CD4-positive, alpha-beta T cell (primary cell): ENCODE data around the gene B3GALT5. TPM values are rescaled to one million over a fixed set of nuclear protein-coding genes. Genes with fewer than 3 reads are reported as not detected.
"Not testable (repeated sequence)": the region's sequence is repeated elsewhere in the genome, so short reads cannot be mapped to it uniquely, and the experiment has no call there.

Experiments
- ATAC-seq: fragments of 200-7000 bp; cut with Tn5 transposase; one replicate; pipeline ENCODE4 v1.10.0; 2022; ENCODE audit warnings: mild to moderate bottlenecking; ENCODE audit not compliant: poor library complexity
- CTCF ChIA-PET: fragments of 350-600 bp; sonication (Branson Sonifier 250); formaldehyde crosslinking; loops from one replicate; lab custom pipeline; 2021; ENCODE audit warnings: antibody characterized with exemption, inconsistent platforms; lab: Charles Lee
- POLR2A ChIA-PET: fragments of 350-600 bp; sonication (Branson Sonifier 250); formaldehyde crosslinking; loops from one replicate; lab custom pipeline; 2021; ENCODE audit warnings: antibody characterized with exemption, inconsistent platforms; lab: Charles Lee
- DNase-seq, 14 experiments: peaks; one replicate each; pipeline ENCODE4 v3.0.0-alpha.2; 2013 to 2020; ENCODE audit warnings: mixed read lengths in 2 of 14
- H3K27ac ChIP-seq, 2 donors: one replicate each; pipeline versions ENCODE4 v1.5.1 to v1.7.0; 2013; ENCODE audit warnings: low read length in 2 of 2, low read depth in 1 of 2, mild to moderate bottlenecking in 1 of 2
- H3K27me3 ChIP-seq, 2 experiments: 1 replicate in 1 of 2; 2 replicates in 1 of 2; pipeline versions ENCODE4 v1.6.1 to v1.7.0; 2013; ENCODE audit warnings: low read length in 2 of 2, control low read depth in 1 of 2, mild to moderate bottlenecking in 1 of 2, moderate library complexity in 1 of 2; ENCODE audit not compliant: insufficient read depth in 2 of 2, control insufficient read depth in 1 of 2
- H3K36me3 ChIP-seq: one replicate; pipeline ENCODE4 v1.6.1; 2013; ENCODE audit warnings: low read length, control low read depth; ENCODE audit not compliant: insufficient read depth
- H3K4me1 ChIP-seq: one replicate; pipeline ENCODE4 v1.6.1; 2013; ENCODE audit warnings: low read length, control low read depth; ENCODE audit not compliant: insufficient read depth
- H3K4me3 ChIP-seq: one replicate; pipeline ENCODE4 v1.5.1; 2013; ENCODE audit warnings: mild to moderate bottlenecking, low read length, moderate library complexity
- H3K9me3 ChIP-seq, 2 experiments: 1 replicate in 1 of 2; 2 replicates in 1 of 2; pipeline versions ENCODE4 v1.6.1 to v1.7.0; 2013; ENCODE audit warnings: low read length in 2 of 2, mild to moderate bottlenecking in 2 of 2, control low read depth in 1 of 2, moderate library complexity in 1 of 2; ENCODE audit not compliant: control insufficient read depth in 1 of 2, insufficient read depth in 1 of 2
- H3K27ac Mint-ChIP-seq: one replicate; pipeline ENCODE4 v1.8.0; 2020; ENCODE audit warnings: mixed read lengths
- H3K27me3 Mint-ChIP-seq: one replicate; pipeline ENCODE4 v1.8.0; 2021; ENCODE audit warnings: mixed read lengths
- H3K36me3 Mint-ChIP-seq: one replicate; pipeline ENCODE4 v1.8.0; 2021; ENCODE audit warnings: low read depth, mixed read lengths
- H3K4me1 Mint-ChIP-seq: one replicate; pipeline ENCODE4 v1.8.0; 2021; ENCODE audit warnings: low read depth, mixed read lengths
- H3K4me3 Mint-ChIP-seq: one replicate; pipeline ENCODE4 v1.8.0; 2020; ENCODE audit warnings: mild to moderate bottlenecking, mixed read lengths
- H3K9me3 Mint-ChIP-seq: one replicate; pipeline ENCODE4 v1.8.0; 2020; ENCODE audit warnings: mixed read lengths
- intact Hi-C, 2 experiments: fragments of 100-400 bp; cut with DNase I in 1 of 2; cut with micrococcal nuclease in 1 of 2; formaldehyde crosslinking; loops; one replicate each; pipeline versions ENCODE4 v1.15.1 to v1.9.0; 2023 to 2025; cut with DNase I, micrococcal nuclease
- total RNA-seq, 174 experiments: library from RNA in 2 of 174; stranded (reverse) in 2 of 174; gene quantifications; one replicate each; pipeline ENCODE4 v1.2.3 and lab custom pipeline; 2021 to 2026
- TF ChIP-seq, protein P1 (sequence below): fragments of 200-600 bp; IDR thresholded peaks from one replicate; pipeline ENCODE4 v1.8.0; 2022; ENCODE audit warnings: antibody characterized with exemption, mild to moderate bottlenecking

Gene B3GALT5
- total RNA-seq, 2 experiments from 2014 or later = not detected

DNA sequence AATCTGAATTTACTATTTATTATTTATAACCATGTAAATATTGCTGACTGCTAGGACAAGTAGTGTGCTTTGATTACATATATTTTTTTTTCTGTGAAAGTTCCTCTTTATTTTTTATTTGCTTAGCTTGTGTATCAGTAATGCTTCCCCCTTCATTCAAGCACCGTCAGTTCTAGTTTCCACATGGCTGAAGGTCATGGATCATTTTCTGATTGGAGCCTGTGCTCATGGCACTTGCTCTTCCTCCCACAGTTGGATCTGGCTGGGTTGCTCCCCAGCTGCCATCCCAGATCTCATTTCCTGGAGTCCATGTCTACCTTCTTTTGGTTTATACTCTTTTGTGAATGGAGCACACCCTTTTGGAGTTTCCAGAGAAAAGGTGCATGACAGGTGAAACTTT, 75.3 kb downstream of the B3GALT5 start:
- intact Hi-C loops = no loop called here
- H3K9me3 ChIP-seq = no peaks in the 10 kb centered on the region
- ChIA-PET POLR2A (no interaction called here), CTCF (no interaction called here)
- TF ChIP-seq, protein P1, sequence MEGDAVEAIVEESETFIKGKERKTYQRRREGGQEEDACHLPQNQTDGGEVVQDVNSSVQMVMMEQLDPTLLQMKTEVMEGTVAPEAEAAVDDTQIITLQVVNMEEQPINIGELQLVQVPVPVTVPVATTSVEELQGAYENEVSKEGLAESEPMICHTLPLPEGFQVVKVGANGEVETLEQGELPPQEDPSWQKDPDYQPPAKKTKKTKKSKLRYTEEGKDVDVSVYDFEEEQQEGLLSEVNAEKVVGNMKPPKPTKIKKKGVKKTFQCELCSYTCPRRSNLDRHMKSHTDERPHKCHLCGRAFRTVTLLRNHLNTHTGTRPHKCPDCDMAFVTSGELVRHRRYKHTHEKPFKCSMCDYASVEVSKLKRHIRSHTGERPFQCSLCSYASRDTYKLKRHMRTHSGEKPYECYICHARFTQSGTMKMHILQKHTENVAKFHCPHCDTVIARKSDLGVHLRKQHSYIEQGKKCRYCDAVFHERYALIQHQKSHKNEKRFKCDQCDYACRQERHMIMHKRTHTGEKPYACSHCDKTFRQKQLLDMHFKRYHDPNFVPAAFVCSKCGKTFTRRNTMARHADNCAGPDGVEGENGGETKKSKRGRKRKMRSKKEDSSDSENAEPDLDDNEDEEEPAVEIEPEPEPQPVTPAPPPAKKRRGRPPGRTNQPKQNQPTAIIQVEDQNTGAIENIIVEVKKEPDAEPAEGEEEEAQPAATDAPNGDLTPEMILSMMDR = no peak
- H3K4me1 Mint-ChIP-seq = no peaks in the 10 kb centered on the region
- peaks cover 3% of the 10 kb centered on the region for H3K9me3 Mint-ChIP-seq
- no peaks in the 10 kb centered on the region for H3K36me3 ChIP-seq
- no peak for DNase-seq
- no peak overlapping the region for H3K27ac ChIP-seq
- H3K4me3 ChIP-seq = no peak overlapping the region
- H3K27me3 Mint-ChIP-seq = peaks cover 8% of the 10 kb centered on the region
- no peak for ATAC-seq
- H3K4me1 ChIP-seq = no peaks in the 10 kb centered on the region
- H3K27ac Mint-ChIP-seq = no peak overlapping the region
- H3K27me3 ChIP-seq = peaks cover 0 to 5% of the 10 kb centered on the region in 2 experiments
- H3K4me3 Mint-ChIP-seq = no peak overlapping the region
- no peaks in the 10 kb centered on the region for H3K36me3 Mint-ChIP-seq

DNA sequence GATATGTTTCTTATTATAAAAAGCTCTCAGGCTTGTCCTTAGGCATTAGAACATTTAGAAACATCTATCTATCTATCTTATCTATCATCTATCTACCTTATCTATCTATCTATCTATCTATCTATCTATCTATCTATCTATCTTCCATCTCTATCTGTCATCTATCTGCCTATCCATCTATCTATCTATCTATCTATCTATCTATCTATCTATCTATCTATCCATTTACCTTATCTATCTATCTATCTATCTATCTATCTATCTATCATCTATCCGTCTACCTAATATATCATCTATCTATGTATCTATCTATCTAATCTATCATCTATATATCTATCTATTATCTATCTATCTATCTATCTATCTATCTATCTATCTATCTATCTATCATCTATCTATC, 77.1 kb downstream of the B3GALT5 start:
- DNase-seq, H3K9me3 Mint-ChIP-seq, intact Hi-C loops: not testable (repeated sequence)

DNA sequence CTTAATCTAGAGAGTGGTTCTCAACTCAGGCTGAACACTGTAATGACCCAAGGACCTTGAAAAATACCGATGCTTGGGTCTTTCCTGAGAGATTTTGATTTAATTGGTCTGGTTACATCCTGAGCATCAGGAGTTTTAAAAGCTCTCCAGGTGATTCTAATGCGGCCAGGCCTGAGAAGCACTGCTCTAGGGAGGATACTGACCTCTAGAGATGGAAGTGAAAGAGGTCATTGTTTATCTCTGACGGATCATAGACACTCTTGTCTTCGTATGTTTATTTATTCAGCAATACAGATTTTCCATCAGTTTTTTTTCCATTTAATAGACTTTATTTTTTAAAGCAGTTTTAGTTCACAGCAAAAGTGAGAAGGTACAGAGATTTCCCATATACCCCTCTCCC, 77.7 kb downstream of the B3GALT5 start:
- DNase-seq (no peak), ATAC-seq (no peak)
- Mint-ChIP-seq H3K36me3 (no peaks in the 10 kb centered on the region), H3K27me3 (peaks cover 8% of the 10 kb centered on the region), H3K27ac (no peak overlapping the region), H3K4me3 (no peak overlapping the region), H3K4me1 (no peaks in the 10 kb centered on the region), H3K9me3 (no peaks in the 10 kb centered on the region)
- peaks cover 0 to 5% of the 10 kb centered on the region in 2 experiments for H3K27me3 ChIP-seq
- no peaks in the 10 kb centered on the region for H3K36me3 ChIP-seq
- H3K4me1 ChIP-seq = no peaks in the 10 kb centered on the region
- no peak overlapping the region for H3K4me3 ChIP-seq
- no peaks in the 10 kb centered on the region for H3K9me3 ChIP-seq
- CTCF ChIA-PET = no interaction called here
- TF ChIP-seq, protein P1 = no peak
- H3K27ac ChIP-seq = no peak overlapping the region
- intact Hi-C loops = no loop called here
- POLR2A ChIA-PET = no interaction called here

More for the DNA sequence above, 77.1 kb downstream of the B3GALT5 start:
- H3K27ac Mint-ChIP-seq, H3K36me3 ChIP-seq, ATAC-seq, H3K9me3 ChIP-seq, H3K36me3 Mint-ChIP-seq, H3K4me3 Mint-ChIP-seq, CTCF ChIA-PET, H3K27ac ChIP-seq, H3K4me3 ChIP-seq, H3K27me3 Mint-ChIP-seq, H3K27me3 ChIP-seq, H3K4me1 Mint-ChIP-seq, H3K4me1 ChIP-seq, POLR2A ChIA-PET: not testable (repeated sequence)

DNA sequence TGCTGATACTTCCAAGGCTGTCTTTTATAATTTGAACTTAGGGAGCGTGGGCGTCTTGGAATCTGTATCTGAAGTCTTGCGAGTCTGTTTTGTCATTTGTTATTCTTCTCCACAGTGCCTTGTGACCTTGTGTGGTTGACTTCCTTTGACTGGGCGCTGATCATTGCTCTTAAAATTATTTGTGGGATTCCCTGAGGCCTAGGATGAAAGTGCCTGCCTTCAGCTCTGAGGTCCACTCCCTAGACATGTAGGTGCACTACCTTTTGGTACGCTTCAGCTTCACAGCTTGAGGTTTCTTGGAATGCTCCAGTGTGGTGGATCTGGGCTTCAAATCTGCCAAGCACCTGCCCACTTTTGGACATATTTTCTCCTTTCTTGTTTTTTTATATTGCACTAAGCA, 82.0 kb downstream of the B3GALT5 start:
- H3K27ac Mint-ChIP-seq = no peak overlapping the region
- no peak overlapping the region for H3K4me3 Mint-ChIP-seq

More for the DNA sequence above, 82.0 kb downstream of the B3GALT5 start:
- no peaks in the 10 kb centered on the region for H3K36me3 Mint-ChIP-seq
- DNase-seq (no peak), ATAC-seq (no peak)
- Histone ChIP-seq H3K27ac (no peak overlapping the region), H3K4me3 (no peak overlapping the region), H3K36me3 (no peaks in the 10 kb centered on the region), H3K27me3 (no peaks in the 10 kb centered on the region), H3K9me3 (peaks cover 0 to 3% of the 10 kb centered on the region in 2 experiments), H3K4me1 (no peaks in the 10 kb centered on the region)
- intact Hi-C loops = no loop called here
- CTCF ChIA-PET = no interaction called here
- H3K27me3 Mint-ChIP-seq = peaks cover 13% of the 10 kb centered on the region
- no peaks in the 10 kb centered on the region for H3K4me1 Mint-ChIP-seq
- TF ChIP-seq, protein P1 = no peak
- POLR2A ChIA-PET = no interaction called here
- no peaks in the 10 kb centered on the region for H3K9me3 Mint-ChIP-seq
